GM12872 (cell line): Measurements from ENCODE around the gene SOD2.

ENCODE experiments used
- CTCF ChIP-seq: IDR thresholded peaks from 3 replicates; pipeline ENCODE4 v1.5.1; 2011; ENCODE audit warnings: low read depth, mild to moderate bottlenecking, low read length, moderate library complexity; ENCODE audit not compliant: insufficient read depth

Gene SOD2

GRCh38 chr6:159727717-159728445, 34.8 kb upstream of the SOD2 start:
- no peak for TF ChIP-seq CTCF

GRCh38 chr6:159726918-159727716, 34.1 kb upstream of the SOD2 start, which contains the start of gene WTAP:
TSS of gene WTAP (plus strand) at chr6:159727506. CDS start at chr6:159736266, 8,760 bp downstream.
- no peak for TF ChIP-seq CTCF

- no peak for TF ChIP-seq CTCF
Measured at GRCh38 chr6:159726255-159726917, 33.3 kb upstream of the SOD2 start.

- TF ChIP-seq CTCF: no peak
Measured at GRCh38 chr6:159724778-159725177, 31.7 kb upstream of the SOD2 start.

GRCh38 chr6:159723259-159723658, 30.2 kb upstream of the SOD2 start:
- TF ChIP-seq CTCF: no peak

- no peak for TF ChIP-seq CTCF
Measured at GRCh38 chr6:159722655-159723054, 29.6 kb upstream of the SOD2 start.

GRCh38 chr6:159720708-159721107, 27.7 kb upstream of the SOD2 start:
- TF ChIP-seq CTCF: peak; percentile 35; the same call in 2 of the 3 replicates
